Neural crest cell (in vitro differentiated cells): ENCODE measurements around the gene PYGO2. TPM values are rescaled to one million over a fixed set of nuclear protein-coding genes. Genes with fewer than 3 reads are reported as not detected.

Source experiments
- DNase-seq: peaks from one replicate; pipeline ENCODE4 v3.0.0; 2021; ENCODE audit warnings: low read depth, mixed read lengths, low spot score
- H3K27ac Mint-ChIP-seq: one replicate; pipeline ENCODE4 v1.8.0; 2021; ENCODE audit warnings: mild to moderate bottlenecking, mixed read lengths; ENCODE audit not compliant: unreplicated experiment
- H3K27me3 Mint-ChIP-seq: 2 replicates; pipeline ENCODE4 v1.8.0; 2021; ENCODE audit warnings: low read depth, mild to moderate bottlenecking, mixed read lengths
- H3K36me3 Mint-ChIP-seq: 2 replicates; pipeline ENCODE4 v1.8.0; 2021; ENCODE audit warnings: low read depth, mild to moderate bottlenecking, mixed read lengths
- H3K4me1 Mint-ChIP-seq: 2 replicates; pipeline ENCODE4 v1.8.0; 2021; ENCODE audit warnings: mixed read lengths
- H3K4me3 Mint-ChIP-seq: one replicate; pipeline ENCODE4 v1.8.0; 2021; ENCODE audit warnings: mild to moderate bottlenecking, mixed read lengths
- H3K9me3 Mint-ChIP-seq: 2 replicates; pipeline ENCODE4 v1.8.0; 2021; ENCODE audit warnings: mixed read lengths
- total RNA-seq: library from RNA; stranded (reverse); gene quantifications from 2 replicates; pipeline ENCODE4 v1.2.1, GENCODE V29; 2021
- TF ChIP-seq, protein P1 (sequence below): fragments of 200-600 bp; sonication (generic); conservative IDR thresholded peaks from 2 replicates; pipeline ENCODE4 v1.5.0; 2021; ENCODE audit warnings: antibody characterized with exemption, mild to moderate bottlenecking

Gene PYGO2
- total RNA-seq, 1 donor from 2014 or later: 65.1 TPM

DNA sequence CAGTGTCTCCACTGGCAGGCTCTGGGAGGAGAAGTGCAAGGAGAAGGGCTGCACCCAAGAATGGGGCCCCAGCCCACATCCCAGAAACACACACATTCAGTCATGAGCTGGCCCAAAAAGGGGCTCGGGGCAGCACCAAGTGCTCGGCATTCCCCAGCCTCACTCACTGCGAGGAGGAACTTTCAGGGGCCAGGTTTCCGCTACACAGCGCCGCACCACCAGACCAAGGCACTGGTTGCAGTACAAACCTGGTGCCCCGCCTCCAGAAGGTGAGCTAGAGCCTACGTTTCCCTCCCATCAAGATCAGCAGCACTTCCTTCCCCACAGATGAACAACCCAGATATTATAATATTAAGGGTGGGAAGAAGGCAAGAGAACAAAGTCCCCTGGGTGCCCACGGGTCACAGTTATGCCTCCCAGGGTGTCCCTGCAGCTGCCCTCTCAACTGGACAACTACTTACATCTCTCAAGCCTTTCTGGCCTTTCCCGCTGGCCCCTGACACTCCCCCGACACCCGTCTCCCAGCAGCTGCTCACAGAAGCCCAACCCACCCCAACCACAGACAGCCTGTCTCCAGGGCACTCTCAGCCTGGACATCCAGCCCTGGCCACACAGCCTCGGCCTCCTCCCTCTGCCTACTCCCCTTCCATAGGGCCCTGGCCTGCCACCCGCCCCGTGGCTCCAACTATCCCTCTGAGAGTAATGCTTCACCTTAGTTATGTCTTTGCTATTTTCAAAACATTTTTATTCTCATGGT, 9.5 kb downstream of the PYGO2 start:
- H3K4me1 Mint-ChIP-seq: peaks cover 49% of the 10 kb centered on the region
- DNase-seq: no peak
- peak overlapping the region; percentile 67 for H3K27ac Mint-ChIP-seq
- no peaks in the 10 kb centered on the region for H3K36me3 Mint-ChIP-seq
- H3K27me3 Mint-ChIP-seq: no peaks in the 10 kb centered on the region
- TF ChIP-seq, protein P1, sequence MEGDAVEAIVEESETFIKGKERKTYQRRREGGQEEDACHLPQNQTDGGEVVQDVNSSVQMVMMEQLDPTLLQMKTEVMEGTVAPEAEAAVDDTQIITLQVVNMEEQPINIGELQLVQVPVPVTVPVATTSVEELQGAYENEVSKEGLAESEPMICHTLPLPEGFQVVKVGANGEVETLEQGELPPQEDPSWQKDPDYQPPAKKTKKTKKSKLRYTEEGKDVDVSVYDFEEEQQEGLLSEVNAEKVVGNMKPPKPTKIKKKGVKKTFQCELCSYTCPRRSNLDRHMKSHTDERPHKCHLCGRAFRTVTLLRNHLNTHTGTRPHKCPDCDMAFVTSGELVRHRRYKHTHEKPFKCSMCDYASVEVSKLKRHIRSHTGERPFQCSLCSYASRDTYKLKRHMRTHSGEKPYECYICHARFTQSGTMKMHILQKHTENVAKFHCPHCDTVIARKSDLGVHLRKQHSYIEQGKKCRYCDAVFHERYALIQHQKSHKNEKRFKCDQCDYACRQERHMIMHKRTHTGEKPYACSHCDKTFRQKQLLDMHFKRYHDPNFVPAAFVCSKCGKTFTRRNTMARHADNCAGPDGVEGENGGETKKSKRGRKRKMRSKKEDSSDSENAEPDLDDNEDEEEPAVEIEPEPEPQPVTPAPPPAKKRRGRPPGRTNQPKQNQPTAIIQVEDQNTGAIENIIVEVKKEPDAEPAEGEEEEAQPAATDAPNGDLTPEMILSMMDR: no peak
- no peaks in the 10 kb centered on the region for H3K9me3 Mint-ChIP-seq
- peak overlapping the region; percentile 44 for H3K4me3 Mint-ChIP-seq

DNA sequence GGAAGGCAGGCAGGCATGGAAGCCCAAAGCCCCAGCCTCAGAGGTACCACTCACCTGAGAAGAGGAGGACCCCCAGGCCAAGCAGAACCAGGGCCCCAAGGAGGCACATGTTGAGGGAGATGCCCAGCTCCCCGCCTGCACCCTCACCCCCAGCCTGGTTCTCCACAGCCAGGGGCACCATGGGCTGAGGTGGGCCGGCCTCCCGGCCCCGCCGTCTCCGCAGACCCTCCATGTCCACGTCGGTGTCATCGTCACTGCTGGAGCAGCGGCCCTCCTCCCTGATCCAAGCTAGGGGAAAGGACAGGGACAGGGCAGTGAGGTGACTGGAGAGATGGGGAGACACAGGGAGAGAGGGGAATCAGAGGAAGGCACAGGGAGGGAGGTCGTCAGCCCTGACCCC, 13.5 kb downstream of the PYGO2 start:
- TF ChIP-seq, protein P1: no peak
- Mint-ChIP-seq H3K9me3 (no peaks in the 10 kb centered on the region), H3K4me3 (no peak overlapping the region), H3K4me1 (peaks cover 18% of the 10 kb centered on the region), H3K27ac (peak overlapping the region; percentile 19), H3K36me3 (no peaks in the 10 kb centered on the region), H3K27me3 (no peaks in the 10 kb centered on the region)
- DNase-seq: no peak

DNA sequence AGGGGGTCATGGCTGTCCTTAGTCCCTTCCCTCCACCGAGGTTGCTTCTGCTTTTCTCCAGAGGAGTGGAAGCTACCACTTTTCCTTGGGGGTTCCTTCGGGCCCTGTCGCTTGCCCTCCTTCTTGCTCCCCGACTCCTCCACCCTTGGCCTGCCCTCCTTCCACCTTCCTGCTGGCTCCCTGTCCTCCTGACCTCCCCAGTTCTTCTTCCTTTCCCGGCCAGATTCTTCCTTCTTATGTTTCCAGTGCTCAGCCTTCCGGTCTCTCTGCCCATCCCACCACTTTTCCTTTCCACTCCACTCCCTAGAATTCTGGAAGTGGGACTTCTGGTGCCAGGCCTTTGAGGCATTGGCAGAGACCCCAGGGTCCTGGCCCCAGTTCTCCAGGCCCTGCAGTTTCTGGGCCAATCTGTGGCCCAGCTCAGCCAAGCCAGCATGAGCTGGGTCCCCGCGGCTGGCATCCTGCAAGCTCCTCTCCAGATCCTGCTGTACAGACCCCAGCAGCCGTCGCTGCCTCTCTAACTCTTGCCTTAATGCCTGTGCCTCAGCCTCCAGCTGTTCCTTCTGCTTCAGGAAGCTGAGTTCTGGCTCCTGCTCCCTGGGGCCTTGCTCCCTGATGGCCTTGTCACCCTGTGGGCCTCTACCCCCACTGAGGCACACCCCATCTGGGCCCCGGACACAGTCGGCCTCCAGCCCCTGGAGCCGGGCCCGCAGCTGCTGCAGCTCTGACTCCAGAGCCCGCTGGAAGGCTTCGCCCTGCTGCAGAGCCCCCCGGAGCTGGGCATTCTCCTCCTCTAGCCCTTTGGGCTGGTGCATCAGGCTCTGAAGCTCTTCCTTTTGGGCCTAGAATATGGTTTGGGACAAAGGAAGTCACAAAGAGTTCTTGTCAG, 15.4 kb downstream of the PYGO2 start:
- peaks cover 14% of the 10 kb centered on the region for H3K4me1 Mint-ChIP-seq
- H3K36me3 Mint-ChIP-seq: no peaks in the 10 kb centered on the region
- H3K27me3 Mint-ChIP-seq: no peaks in the 10 kb centered on the region
- H3K4me3 Mint-ChIP-seq: no peak overlapping the region
- no peak for DNase-seq
- no peak overlapping the region for H3K27ac Mint-ChIP-seq
- H3K9me3 Mint-ChIP-seq: no peaks in the 10 kb centered on the region
- TF ChIP-seq, protein P1: no peak

DNA sequence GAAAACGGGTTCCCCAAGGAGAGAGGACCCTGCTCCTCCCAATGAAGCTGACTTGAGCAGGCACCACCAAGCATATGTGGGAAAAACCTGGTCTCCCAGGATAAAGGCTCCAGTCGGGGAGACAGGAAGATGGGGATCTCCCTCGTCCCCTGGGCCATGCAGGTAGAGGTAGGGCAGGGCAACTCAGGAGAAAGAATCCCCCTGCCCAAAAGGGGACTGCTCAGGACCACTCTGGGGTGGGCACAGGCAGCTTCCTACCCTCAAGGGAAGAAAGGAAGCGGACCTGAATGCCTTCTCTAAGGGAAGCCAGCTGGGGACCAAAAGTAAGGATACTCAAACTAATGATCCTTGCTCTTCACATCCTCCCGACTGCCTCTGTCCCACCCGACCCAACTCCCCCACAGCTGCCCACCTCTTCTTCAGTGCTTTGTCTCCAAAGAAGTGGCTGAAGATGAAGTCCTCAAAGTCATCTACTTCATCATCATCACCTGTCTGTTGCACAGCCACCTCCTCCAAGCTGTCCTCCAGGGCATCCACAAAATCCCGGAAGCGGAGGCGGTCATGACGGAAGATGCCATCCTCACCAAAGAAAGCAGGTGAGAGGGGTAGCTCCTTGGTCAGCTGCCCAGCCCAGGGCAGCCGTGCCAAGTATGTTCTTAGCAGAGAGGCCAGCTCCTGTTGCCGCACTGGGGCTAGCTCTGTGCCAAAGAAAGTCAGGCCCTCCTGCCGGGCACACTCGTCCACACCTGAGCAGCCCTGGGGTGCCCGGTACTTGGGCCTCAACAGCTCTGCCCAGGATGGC, 16.2 kb downstream of the PYGO2 start:
- no peaks in the 10 kb centered on the region for H3K36me3 Mint-ChIP-seq
- H3K9me3 Mint-ChIP-seq: no peaks in the 10 kb centered on the region
- H3K4me1 Mint-ChIP-seq: peaks cover 22% of the 10 kb centered on the region
- DNase-seq: no peak
- no peak overlapping the region for H3K4me3 Mint-ChIP-seq
- no peaks in the 10 kb centered on the region for H3K27me3 Mint-ChIP-seq
- TF ChIP-seq, protein P1: no peak
- H3K27ac Mint-ChIP-seq: peak overlapping the region; percentile 12
